GM18951 (cell line): ENCODE results near the gene ARHGAP42.

ENCODE experiments used
- POLR2A ChIP-seq: IDR thresholded peaks from 4 replicates; pipeline ENCODE4 v1.6.1; 2011; ENCODE audit warnings: mild to moderate bottlenecking; ENCODE audit not compliant: insufficient read length, insufficient read depth; ENCODE audit errors: extremely low read depth
- in situ Hi-C: fragments of 300-500 bp; cut with MboI; formaldehyde crosslinking; loops from one replicate; pipeline ENCODE4 v1.12.0; 2022; ENCODE audit warnings: low sequenced_read_pairs, mixed read lengths, inconsistent platforms; ENCODE audit not compliant: unreplicated experiment

Gene ARHGAP42

GRCh38 chr11:100776212-100776896, 89.3 kb downstream of the ARHGAP42 start:
- in situ Hi-C loops, result no loop called here
- TF ChIP-seq POLR2A, result no peak

- in situ Hi-C loops, result no loop called here
- TF ChIP-seq POLR2A, result no peak
Measured at GRCh38 chr11:100777103-100777502, 90.0 kb downstream of the ARHGAP42 start.

- in situ Hi-C loops, result no loop called here
- no peak for TF ChIP-seq POLR2A
Measured at GRCh38 chr11:100777736-100778135, 90.6 kb downstream of the ARHGAP42 start.

- no peak for TF ChIP-seq POLR2A
- in situ Hi-C loops, result no loop called here
Measured at GRCh38 chr11:100778166-100778785, 91.2 kb downstream of the ARHGAP42 start.

GRCh38 chr11:100780470-100780869, 93.4 kb downstream of the ARHGAP42 start:
- in situ Hi-C loops, result no loop called here
- no peak for TF ChIP-seq POLR2A

- TF ChIP-seq POLR2A, result no peak
- in situ Hi-C loops, result no loop called here
Measured at GRCh38 chr11:100785148-100785983, 98.3 kb downstream of the ARHGAP42 start.

- in situ Hi-C loops, result no loop called here
- TF ChIP-seq POLR2A, result no peak
Measured at GRCh38 chr11:100788561-100789295, 101.6 kb downstream of the ARHGAP42 start.

- TF ChIP-seq POLR2A, result no peak
- in situ Hi-C loops, result no loop called here
Measured at GRCh38 chr11:100789500-100789899, 102.4 kb downstream of the ARHGAP42 start.

GRCh38 chr11:100790073-100790472, 103.0 kb downstream of the ARHGAP42 start:
- in situ Hi-C loops, result no loop called here
- no peak for TF ChIP-seq POLR2A

GRCh38 chr11:100791103-100791502, 104.0 kb downstream of the ARHGAP42 start:
- TF ChIP-seq POLR2A, result no peak
- in situ Hi-C loops, result no loop called here

- in situ Hi-C loops, result no loop called here
Measured at GRCh38 chr11:100791860-100792259, 104.8 kb downstream of the ARHGAP42 start.

GRCh38 chr11:100793525-100793924, 106.4 kb downstream of the ARHGAP42 start:
- no peak for TF ChIP-seq POLR2A
- in situ Hi-C loops, result no loop called here

More at GRCh38 chr11:100791860-100792259, 104.8 kb downstream of the ARHGAP42 start:
- TF ChIP-seq POLR2A, result no peak

GRCh38 chr11:100794446-100794845, 107.4 kb downstream of the ARHGAP42 start:
- in situ Hi-C loops, result no loop called here
- no peak for TF ChIP-seq POLR2A
